C4-2B (cell line): ENCODE results near the gene DHDH.

ENCODE experiments used
- ZFX ChIP-seq: fragments of 450-650 bp; IDR thresholded peaks from 2 replicates; pipeline ENCODE4 v1.6.1; 2017
- TF ChIP-seq, protein P1 (sequence below): fragments of 450-650 bp; conservative IDR thresholded peaks from 2 replicates; pipeline ENCODE4 v1.5.1; 2017; ENCODE audit warnings: mild to moderate bottlenecking

DNA sequence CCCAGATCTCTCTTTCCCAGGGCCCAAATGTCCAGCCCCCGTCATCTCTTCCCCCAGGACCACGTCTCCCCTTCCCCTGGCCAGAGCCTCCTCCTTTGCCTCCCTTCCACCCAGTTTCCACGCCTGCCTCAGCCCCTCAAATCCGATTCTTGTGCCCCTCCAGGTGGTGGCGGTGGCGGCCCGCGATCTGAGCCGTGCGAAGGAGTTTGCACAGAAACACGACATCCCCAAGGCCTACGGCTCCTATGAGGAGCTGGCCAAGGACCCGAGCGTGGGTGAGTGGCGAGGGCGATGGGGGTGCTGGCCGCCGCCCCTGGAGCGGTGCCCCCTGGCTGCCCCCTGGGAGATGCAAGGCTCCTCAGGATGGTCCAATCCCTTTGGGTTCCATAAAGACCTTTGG is 1.3 kb downstream of the DHDH start:
- TF ChIP-seq, protein P1, sequence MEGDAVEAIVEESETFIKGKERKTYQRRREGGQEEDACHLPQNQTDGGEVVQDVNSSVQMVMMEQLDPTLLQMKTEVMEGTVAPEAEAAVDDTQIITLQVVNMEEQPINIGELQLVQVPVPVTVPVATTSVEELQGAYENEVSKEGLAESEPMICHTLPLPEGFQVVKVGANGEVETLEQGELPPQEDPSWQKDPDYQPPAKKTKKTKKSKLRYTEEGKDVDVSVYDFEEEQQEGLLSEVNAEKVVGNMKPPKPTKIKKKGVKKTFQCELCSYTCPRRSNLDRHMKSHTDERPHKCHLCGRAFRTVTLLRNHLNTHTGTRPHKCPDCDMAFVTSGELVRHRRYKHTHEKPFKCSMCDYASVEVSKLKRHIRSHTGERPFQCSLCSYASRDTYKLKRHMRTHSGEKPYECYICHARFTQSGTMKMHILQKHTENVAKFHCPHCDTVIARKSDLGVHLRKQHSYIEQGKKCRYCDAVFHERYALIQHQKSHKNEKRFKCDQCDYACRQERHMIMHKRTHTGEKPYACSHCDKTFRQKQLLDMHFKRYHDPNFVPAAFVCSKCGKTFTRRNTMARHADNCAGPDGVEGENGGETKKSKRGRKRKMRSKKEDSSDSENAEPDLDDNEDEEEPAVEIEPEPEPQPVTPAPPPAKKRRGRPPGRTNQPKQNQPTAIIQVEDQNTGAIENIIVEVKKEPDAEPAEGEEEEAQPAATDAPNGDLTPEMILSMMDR: no peak
- TF ChIP-seq ZFX: no peak
